Measurements from ENCODE around the gene FLT4. TPM values are rescaled to one million over a fixed set of nuclear protein-coding genes. Genes with fewer than 3 reads are reported as not detected.

FLT4 gene
- total RNA-seq, 4 donors from 2014 or later = 22.5 to 35.5 (median 25.1) TPM

DNA sequence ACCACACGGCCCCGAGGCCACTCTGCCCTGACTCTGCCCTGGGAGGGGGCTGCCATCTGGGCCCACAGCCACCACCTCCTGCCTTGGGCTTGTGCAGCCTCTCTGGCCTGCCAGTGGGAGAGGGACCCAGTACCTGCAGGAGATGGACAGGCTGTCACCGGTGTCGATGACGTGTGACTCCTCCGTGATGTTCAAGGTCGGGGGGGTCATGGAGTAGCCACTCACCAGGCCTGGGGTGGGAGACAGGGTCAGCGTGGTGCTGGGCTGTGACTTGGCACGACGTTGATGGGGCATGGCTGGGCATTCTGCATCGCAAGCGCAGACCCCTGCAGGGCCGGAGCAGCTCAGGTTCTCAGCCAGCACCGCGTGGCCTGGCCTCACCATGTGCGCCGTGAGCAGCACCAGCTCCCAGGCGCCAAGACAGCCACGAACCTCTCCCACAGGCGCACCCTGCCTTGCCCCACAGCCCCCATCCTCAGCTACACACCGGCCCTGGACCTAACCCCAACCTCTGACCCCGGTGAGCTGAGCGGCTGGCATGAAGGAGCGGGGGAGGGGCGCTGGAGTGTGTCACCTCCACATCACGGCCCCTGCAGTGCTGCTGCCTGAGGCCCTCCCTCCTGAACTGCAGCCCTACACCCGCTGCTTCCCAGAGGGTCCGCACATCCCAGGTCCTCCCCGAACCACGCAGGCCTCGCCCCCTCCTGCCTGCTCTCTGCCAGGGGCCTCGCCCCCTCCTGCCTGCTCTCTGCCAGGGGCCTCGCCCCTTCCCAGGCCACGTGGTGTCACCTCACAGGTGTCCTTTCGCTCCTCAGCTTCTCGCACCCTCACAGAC lies 17.6 kb downstream of the FLT4 start:
- no peaks in the 10 kb centered on the region for H3K9me3 ChIP-seq
- no peaks in the 10 kb centered on the region for H3K27me3 ChIP-seq
- no peaks in the 10 kb centered on the region for H3K4me1 ChIP-seq
- intact Hi-C loops (cut with DNase I; ENCODE audit: low total_unique reads) = no loop called here
- H3K36me3 ChIP-seq = no peaks in the 10 kb centered on the region
- no peak overlapping the region for H3K4me3 ChIP-seq
- H3K27ac ChIP-seq = no peak overlapping the region
- DNase-seq = no peak
- TF ChIP-seq POLR2A (IDR thresholded peaks at IDR 0.05) = no peak
- TF ChIP-seq, protein P1, sequence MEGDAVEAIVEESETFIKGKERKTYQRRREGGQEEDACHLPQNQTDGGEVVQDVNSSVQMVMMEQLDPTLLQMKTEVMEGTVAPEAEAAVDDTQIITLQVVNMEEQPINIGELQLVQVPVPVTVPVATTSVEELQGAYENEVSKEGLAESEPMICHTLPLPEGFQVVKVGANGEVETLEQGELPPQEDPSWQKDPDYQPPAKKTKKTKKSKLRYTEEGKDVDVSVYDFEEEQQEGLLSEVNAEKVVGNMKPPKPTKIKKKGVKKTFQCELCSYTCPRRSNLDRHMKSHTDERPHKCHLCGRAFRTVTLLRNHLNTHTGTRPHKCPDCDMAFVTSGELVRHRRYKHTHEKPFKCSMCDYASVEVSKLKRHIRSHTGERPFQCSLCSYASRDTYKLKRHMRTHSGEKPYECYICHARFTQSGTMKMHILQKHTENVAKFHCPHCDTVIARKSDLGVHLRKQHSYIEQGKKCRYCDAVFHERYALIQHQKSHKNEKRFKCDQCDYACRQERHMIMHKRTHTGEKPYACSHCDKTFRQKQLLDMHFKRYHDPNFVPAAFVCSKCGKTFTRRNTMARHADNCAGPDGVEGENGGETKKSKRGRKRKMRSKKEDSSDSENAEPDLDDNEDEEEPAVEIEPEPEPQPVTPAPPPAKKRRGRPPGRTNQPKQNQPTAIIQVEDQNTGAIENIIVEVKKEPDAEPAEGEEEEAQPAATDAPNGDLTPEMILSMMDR (IDR thresholded peaks at IDR 0.05) = no peak

- H3K4me3 ChIP-seq = no peak overlapping the region
- no peaks in the 10 kb centered on the region for H3K27me3 ChIP-seq
- no peaks in the 10 kb centered on the region for H3K4me1 ChIP-seq
- no peak overlapping the region for H3K27ac ChIP-seq
- H3K36me3 ChIP-seq = no peaks in the 10 kb centered on the region
- DNase-seq = no peak
- no peaks in the 10 kb centered on the region for H3K9me3 ChIP-seq
- TF ChIP-seq POLR2A (IDR thresholded peaks at IDR 0.05) = no peak
- TF ChIP-seq, protein P1 (IDR thresholded peaks at IDR 0.05) = no peak
- intact Hi-C loops (cut with DNase I; ENCODE audit: low total_unique reads) = no loop called here
Measured at GRCh38 chr5:180630426-180630825, 19.0 kb downstream of the FLT4 start.

DNA sequence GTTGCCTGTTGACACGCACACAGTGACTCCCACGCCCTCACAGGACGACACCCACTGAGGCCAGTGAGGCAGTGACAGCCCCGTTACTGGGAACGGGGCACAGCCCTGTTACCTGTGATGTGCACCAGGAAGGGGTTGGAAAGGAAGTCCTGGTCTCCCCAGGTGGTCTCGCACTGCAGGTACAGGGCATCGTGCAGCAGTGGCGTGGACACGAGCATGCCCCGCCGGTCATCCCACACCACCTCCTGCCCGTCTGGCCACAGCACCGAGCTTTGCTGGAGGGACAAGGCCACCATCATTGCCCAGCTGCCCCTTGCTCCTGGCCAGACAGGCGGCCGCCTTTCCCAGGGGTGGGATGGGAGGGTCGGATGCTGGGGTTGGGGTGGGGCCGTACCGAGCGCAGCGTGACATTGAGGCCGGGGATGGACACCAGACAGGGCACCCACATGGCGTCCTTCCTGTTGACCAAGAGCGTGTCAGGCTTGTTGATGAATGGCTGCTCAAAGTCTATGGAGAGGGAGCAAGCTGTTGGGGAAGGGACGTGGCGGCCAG lies 19.5 kb downstream of the FLT4 start:
- no peaks in the 10 kb centered on the region for H3K36me3 ChIP-seq

GRCh38 chr5:180628827-180629750 lies 20.3 kb downstream of the FLT4 start:
- H3K36me3 ChIP-seq = no peaks in the 10 kb centered on the region
- no peaks in the 10 kb centered on the region for H3K9me3 ChIP-seq
- TF ChIP-seq POLR2A (IDR thresholded peaks at IDR 0.05) = no peak
- TF ChIP-seq, protein P1 (IDR thresholded peaks at IDR 0.05) = no peak
- no peak overlapping the region for H3K4me3 ChIP-seq
- H3K4me1 ChIP-seq = no peaks in the 10 kb centered on the region
- no peak overlapping the region for H3K27ac ChIP-seq
- H3K27me3 ChIP-seq = no peaks in the 10 kb centered on the region
- intact Hi-C loops (cut with DNase I; ENCODE audit: low total_unique reads) = no loop called here
- no peak for DNase-seq

More for the DNA sequence above, 19.5 kb downstream of the FLT4 start:
- Histone ChIP-seq H3K4me1 (no peaks in the 10 kb centered on the region), H3K9me3 (no peaks in the 10 kb centered on the region), H3K27ac (no peak overlapping the region), H3K27me3 (no peaks in the 10 kb centered on the region), H3K4me3 (no peak overlapping the region)
- no peak for DNase-seq
- TF ChIP-seq, protein P1 (IDR thresholded peaks at IDR 0.05) = no peak
- no peak for TF ChIP-seq POLR2A (IDR thresholded peaks at IDR 0.05)
- intact Hi-C loops (cut with DNase I; ENCODE audit: low total_unique reads) = no loop called here
